ENCODE data around the gene TBC1D14. TPM values are rescaled to one million over a fixed set of nuclear protein-coding genes. Genes with fewer than 3 reads are reported as not detected.

TBC1D14 gene
- total and polyA plus RNA-seq, 2 experiments from 2014 or later: 33.6 to 50.8 TPM

DNA sequence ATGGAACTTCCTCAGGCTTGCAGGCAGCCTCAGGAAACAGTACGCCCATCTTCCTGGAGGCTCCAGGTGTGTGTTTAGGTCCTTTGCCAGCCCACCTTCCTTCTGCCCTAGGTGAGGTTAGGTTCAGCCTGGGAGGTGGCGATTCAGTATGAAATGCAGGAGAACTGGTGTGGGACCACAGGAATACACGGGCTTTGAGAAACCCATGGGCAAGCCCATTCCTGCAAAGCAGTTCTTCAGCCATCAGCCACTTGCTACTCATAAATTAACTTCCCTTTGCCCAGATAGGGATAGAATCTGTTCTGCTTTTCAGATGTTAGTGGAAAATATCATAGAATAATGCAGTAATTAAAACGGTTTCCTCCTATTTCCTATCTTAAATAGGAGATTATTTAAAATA is 32.2 kb downstream of the TBC1D14 start:
- 65% methylated on average over 4 of the region's 4 CpGs for WGBS (ENCODE audit: low lambda C conversion rate, missing lambda C conversion rate)
- no peaks in the 10 kb centered on the region for H4K20me1 ChIP-seq (ENCODE audit: insufficient read depth, poor library complexity, severe bottlenecking)
- peak overlapping the region; percentile 93 for H3K27ac ChIP-seq
- peak overlapping the region; percentile 45 for H3K4me2 ChIP-seq
- no peaks in the 10 kb centered on the region for H3K9me2 ChIP-seq (replicated peaks; ENCODE audit: insufficient read depth)
- H3K36me3 ChIP-seq (replicated peaks; ENCODE audit: insufficient read depth, low read depth): no peaks in the 10 kb centered on the region
- no peak for DNase-seq (ENCODE audit: low spot score)
- H3K27me3 ChIP-seq: no peaks in the 10 kb centered on the region
- no peak for TF ChIP-seq EZH2 (IDR thresholded peaks at IDR 0.05; ENCODE audit: borderline replicate concordance)
- TF ChIP-seq EZH2phosphoT487 (IDR thresholded peaks at IDR 0.05; ENCODE audit: low read depth, severe bottlenecking, unreplicated experiment): no peak
- no peaks in the 10 kb centered on the region for H3K9me3 ChIP-seq (ENCODE audit: low read depth)
- H2AFZ ChIP-seq: no peak overlapping the region
- H3K4me1 ChIP-seq (ENCODE audit: insufficient read depth): peaks cover 47% of the 10 kb centered on the region
- no peak overlapping the region for H3K4me3 ChIP-seq
- H3K79me2 ChIP-seq: peaks cover 80% of the 10 kb centered on the region

DNA sequence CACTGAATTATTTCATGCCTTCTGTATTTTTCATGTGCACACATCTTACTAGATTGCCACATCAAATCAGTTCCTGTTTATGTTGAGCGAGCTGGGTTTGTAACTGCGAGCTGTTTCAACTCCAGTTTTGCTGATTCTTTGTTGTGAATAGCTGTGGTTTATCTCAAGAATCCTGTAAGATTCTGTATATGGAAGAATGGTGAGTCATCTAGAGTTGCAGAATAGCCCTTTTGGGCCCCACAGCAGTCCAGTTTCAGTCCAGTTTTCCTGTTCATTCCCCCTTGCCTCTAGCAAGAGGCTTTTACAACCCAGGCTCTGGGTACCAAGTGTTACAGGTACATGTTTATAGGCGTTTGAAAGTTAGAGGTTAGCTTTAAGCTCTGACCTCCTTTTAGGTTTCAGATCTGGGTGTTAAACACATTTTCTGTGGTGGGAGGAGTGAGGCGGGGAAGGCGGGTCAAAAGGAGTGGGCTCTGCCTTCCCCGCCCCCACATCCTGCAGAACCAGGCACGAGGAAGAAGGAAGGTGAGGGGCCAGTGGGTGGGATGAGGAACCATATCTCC is 32.7 kb downstream of the TBC1D14 start:
- H3K27me3 ChIP-seq: no peaks in the 10 kb centered on the region
- TF ChIP-seq, protein P1, sequence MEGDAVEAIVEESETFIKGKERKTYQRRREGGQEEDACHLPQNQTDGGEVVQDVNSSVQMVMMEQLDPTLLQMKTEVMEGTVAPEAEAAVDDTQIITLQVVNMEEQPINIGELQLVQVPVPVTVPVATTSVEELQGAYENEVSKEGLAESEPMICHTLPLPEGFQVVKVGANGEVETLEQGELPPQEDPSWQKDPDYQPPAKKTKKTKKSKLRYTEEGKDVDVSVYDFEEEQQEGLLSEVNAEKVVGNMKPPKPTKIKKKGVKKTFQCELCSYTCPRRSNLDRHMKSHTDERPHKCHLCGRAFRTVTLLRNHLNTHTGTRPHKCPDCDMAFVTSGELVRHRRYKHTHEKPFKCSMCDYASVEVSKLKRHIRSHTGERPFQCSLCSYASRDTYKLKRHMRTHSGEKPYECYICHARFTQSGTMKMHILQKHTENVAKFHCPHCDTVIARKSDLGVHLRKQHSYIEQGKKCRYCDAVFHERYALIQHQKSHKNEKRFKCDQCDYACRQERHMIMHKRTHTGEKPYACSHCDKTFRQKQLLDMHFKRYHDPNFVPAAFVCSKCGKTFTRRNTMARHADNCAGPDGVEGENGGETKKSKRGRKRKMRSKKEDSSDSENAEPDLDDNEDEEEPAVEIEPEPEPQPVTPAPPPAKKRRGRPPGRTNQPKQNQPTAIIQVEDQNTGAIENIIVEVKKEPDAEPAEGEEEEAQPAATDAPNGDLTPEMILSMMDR (IDR thresholded peaks at IDR 0.05; ENCODE audit: poor library complexity): no peak
- TF ChIP-seq EZH2phosphoT487 (IDR thresholded peaks at IDR 0.05; ENCODE audit: low read depth, severe bottlenecking, unreplicated experiment): no peak
- no peak for TF ChIP-seq EZH2 (IDR thresholded peaks at IDR 0.05; ENCODE audit: borderline replicate concordance)
- peak overlapping the region; percentile 67 for H3K4me2 ChIP-seq
- peaks cover 42% of the 10 kb centered on the region for H3K4me1 ChIP-seq (ENCODE audit: insufficient read depth)
- peak; percentile 87 for DNase-seq (ENCODE audit: low spot score)
- WGBS (ENCODE audit: low lambda C conversion rate, missing lambda C conversion rate): 19% methylated on average over 7 of the region's 7 CpGs
- H3K36me3 ChIP-seq (replicated peaks; ENCODE audit: insufficient read depth, low read depth): no peaks in the 10 kb centered on the region
- no peaks in the 10 kb centered on the region for H3K9me3 ChIP-seq (ENCODE audit: low read depth)
- H3K4me3 ChIP-seq: no peak overlapping the region
- H3K9me2 ChIP-seq (replicated peaks; ENCODE audit: insufficient read depth): no peaks in the 10 kb centered on the region
- peaks cover 79% of the 10 kb centered on the region for H3K79me2 ChIP-seq
- no peak overlapping the region for H2AFZ ChIP-seq
- peak overlapping the region; percentile 93 for H3K27ac ChIP-seq
- H4K20me1 ChIP-seq (ENCODE audit: insufficient read depth, poor library complexity, severe bottlenecking): no peaks in the 10 kb centered on the region

DNA sequence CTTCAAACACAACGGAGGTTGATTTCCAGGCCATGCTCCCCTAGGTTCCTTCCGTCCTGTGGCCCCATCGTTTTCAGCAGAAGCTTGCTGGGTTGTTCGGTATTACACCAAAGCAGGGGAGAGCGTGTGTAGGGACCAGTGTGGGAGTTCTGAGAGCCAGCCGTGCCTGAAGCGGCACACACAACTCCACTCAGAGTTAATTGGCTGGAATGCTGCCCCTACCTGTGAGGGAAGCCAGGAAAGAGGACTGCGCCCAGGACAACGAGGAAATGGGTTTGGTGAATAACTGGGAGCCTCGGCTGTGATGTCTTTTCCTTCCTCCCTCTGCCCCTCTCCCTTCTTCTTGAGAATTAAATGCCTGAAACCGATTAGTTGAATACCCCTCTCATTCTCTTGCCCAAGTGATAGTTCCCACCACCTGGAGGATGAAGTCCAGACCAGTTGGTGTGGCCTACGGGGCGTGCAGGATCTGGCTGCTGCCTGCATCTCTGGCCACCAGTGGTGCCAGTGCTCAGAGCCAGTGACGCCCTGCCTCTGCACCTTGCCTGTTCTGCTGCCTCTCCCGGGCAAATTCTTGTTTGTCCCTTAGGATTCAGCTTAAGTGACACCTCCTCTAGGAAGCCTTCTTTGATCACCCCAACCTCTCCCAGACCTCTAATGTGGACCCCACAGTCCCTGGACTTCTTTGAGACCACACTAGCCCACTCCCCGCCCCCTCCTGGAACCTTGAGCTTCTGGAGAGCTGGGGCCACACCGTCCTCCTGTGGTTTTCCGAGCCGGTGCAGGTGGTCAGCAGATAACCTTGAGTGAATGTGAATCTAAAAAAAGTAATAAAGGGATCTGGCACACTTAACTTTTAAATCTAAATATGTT is 33.6 kb downstream of the TBC1D14 start:
- Histone ChIP-seq H3K9me3 (ENCODE audit: low read depth) (no peaks in the 10 kb centered on the region), H3K79me2 (peaks cover 73% of the 10 kb centered on the region), H3K4me3 (no peak overlapping the region), H3K9me2 (replicated peaks; ENCODE audit: insufficient read depth) (no peaks in the 10 kb centered on the region), H3K4me1 (ENCODE audit: insufficient read depth) (peaks cover 45% of the 10 kb centered on the region), H3K4me2 (peak overlapping the region; percentile 67), H2AFZ (no peak overlapping the region), H3K27me3 (no peaks in the 10 kb centered on the region), H3K27ac (peak overlapping the region; percentile 93), H4K20me1 (ENCODE audit: insufficient read depth, poor library complexity, severe bottlenecking) (no peaks in the 10 kb centered on the region), H3K36me3 (replicated peaks; ENCODE audit: insufficient read depth, low read depth) (no peaks in the 10 kb centered on the region)
- TF ChIP-seq EZH2phosphoT487 (IDR thresholded peaks at IDR 0.05; ENCODE audit: low read depth, severe bottlenecking, unreplicated experiment) (no peak), EZH2 (IDR thresholded peaks at IDR 0.05; ENCODE audit: borderline replicate concordance) (no peak)
- TF ChIP-seq, protein P1 (IDR thresholded peaks at IDR 0.05; ENCODE audit: poor library complexity): no peak
- no peak for DNase-seq (ENCODE audit: low spot score)
- 66% methylated on average over 19 of the region's 19 CpGs for WGBS (ENCODE audit: low lambda C conversion rate, missing lambda C conversion rate)

DNA sequence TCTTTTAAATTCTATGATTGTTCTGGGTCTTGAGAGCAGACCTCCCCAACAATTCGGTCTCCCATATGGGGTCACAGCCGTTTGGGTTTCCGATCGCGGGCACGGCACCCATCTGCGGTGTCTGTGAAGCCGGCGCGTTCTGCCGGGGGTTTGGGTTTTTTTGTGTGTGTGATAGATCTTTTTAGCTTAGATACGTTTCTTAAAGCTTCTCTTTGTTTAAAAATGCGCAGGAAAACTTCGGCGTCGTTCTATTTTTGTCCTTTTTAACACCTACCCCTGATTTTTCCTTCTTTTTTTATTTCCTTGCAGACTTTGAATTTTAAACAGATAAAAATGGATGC is 34.2 kb downstream of the TBC1D14 start:
- Histone ChIP-seq H3K9me2 (replicated peaks; ENCODE audit: insufficient read depth) (no peaks in the 10 kb centered on the region), H3K27ac (peak overlapping the region; percentile 93), H3K27me3 (no peaks in the 10 kb centered on the region), H2AFZ (no peak overlapping the region), H3K4me1 (ENCODE audit: insufficient read depth) (peaks cover 48% of the 10 kb centered on the region), H3K4me2 (peak overlapping the region; percentile 67), H3K4me3 (no peak overlapping the region), H4K20me1 (ENCODE audit: insufficient read depth, poor library complexity, severe bottlenecking) (no peaks in the 10 kb centered on the region), H3K79me2 (peaks cover 72% of the 10 kb centered on the region), H3K9me3 (ENCODE audit: low read depth) (no peaks in the 10 kb centered on the region), H3K36me3 (replicated peaks; ENCODE audit: insufficient read depth, low read depth) (no peaks in the 10 kb centered on the region)
- TF ChIP-seq EZH2phosphoT487 (IDR thresholded peaks at IDR 0.05; ENCODE audit: low read depth, severe bottlenecking, unreplicated experiment) (no peak), EZH2 (IDR thresholded peaks at IDR 0.05; ENCODE audit: borderline replicate concordance) (no peak)
- TF ChIP-seq, protein P1 (IDR thresholded peaks at IDR 0.05; ENCODE audit: poor library complexity): no peak
- 95% methylated on average over 16 of the region's 16 CpGs for WGBS (ENCODE audit: low lambda C conversion rate, missing lambda C conversion rate)
- DNase-seq (ENCODE audit: low spot score): no peak
